GM12892 (cell line): ENCODE results near the gene CBR4.

Experiments
- POLR2A ChIP-seq: IDR thresholded peaks from 2 replicates; pipeline ENCODE4 v1.6.1; 2011; ENCODE audit warnings: low read depth, low read length, control low read depth
- POLR2AphosphoS5 ChIP-seq: IDR thresholded peaks from 2 replicates; pipeline ENCODE4 v1.6.1; 2011; ENCODE audit warnings: low read depth, low read length, control low read depth
- TAF1 ChIP-seq: IDR thresholded peaks from 2 replicates; pipeline ENCODE4 v1.6.1; 2011; ENCODE audit warnings: low read depth, mild to moderate bottlenecking, control low read depth, low read length, borderline replicate concordance

DNA sequence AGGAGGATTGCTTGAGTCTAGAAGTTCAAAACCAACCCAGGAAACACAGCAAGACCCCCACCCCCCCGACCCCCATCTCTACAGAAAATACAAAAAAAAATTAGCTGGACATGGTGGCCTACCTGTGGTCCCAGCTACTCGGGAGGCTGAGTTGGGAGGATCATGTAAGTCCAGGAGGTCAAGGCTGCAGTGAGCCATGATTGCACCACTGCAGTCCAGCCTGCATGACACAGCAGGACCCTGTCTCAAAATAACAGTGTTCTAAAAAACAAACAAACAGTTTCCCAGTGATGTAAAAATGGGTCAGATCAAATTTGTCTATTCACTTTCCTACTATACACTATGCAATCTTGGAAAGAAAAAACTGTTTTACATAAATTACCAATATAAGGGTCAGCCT, 2.0 kb upstream of the CBR4 start:
- TF ChIP-seq POLR2A: no peak
- TF ChIP-seq POLR2AphosphoS5: no peak
- TF ChIP-seq TAF1: no peak
